Measurements from ENCODE around the gene CLASP1.
"Not testable (repeated sequence)": the region's sequence is repeated elsewhere in the genome, so short reads cannot be mapped to it uniquely, and the experiment has no call there.

The CLASP1 gene

GRCh38 chr2:121418494-121419058 lies 230.7 kb downstream of the CLASP1 start:
- DNase-seq (ENCODE audit: low read depth): no peak

DNA sequence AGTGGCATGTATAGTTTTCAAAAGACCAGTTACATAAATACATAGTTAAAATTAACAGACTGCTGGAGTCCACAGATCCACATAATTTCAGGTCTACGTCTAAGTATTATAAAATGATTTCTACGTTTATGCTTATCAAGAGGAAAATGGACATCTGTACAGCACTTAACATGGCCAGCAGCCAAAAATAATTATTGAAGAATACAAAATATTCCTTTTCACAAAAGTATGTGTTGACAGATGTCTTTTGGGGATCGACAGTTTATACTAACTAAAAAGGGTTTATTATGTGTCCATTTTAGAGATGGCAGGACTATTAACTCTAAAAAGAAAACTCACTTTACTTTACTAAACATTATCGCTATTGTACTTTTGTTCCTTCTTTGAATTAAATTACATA lies 231.4 kb downstream of the CLASP1 start:
- DNase-seq (ENCODE audit: low read depth): no peak

GRCh38 chr2:121415727-121416126 lies 233.5 kb downstream of the CLASP1 start:
- DNase-seq (ENCODE audit: low read depth): no peak

GRCh38 chr2:121412349-121412748 lies 236.9 kb downstream of the CLASP1 start:
- DNase-seq (ENCODE audit: low read depth): no peak

DNA sequence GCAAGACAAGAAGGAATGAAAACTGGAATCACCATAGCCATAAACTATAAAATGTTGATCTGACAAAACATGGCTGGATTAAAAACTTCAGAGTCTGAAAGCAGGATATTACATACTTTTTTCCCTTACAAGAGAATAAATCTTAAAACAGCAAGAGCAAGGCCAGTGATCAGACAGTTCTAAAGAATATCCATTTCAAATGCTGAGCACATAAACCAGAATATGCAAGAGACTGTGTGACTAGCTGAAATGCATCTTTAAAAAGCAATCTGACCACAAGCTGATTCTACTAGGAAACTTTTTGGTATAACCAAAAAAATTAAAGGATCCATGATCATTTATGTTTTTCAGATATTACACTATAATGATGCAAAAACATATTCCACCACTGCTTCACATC lies 239.3 kb downstream of the CLASP1 start:
- no peak for DNase-seq (ENCODE audit: low read depth)

GRCh38 chr2:121409388-121409787 lies 239.9 kb downstream of the CLASP1 start:
- DNase-seq (ENCODE audit: low read depth): no peak

- DNase-seq (ENCODE audit: low read depth): peak; percentile 50
Measured at GRCh38 chr2:121408641-121409040, 240.6 kb downstream of the CLASP1 start.

GRCh38 chr2:121405233-121405632 lies 244.0 kb downstream of the CLASP1 start:
- DNase-seq (ENCODE audit: low read depth): no peak

DNA sequence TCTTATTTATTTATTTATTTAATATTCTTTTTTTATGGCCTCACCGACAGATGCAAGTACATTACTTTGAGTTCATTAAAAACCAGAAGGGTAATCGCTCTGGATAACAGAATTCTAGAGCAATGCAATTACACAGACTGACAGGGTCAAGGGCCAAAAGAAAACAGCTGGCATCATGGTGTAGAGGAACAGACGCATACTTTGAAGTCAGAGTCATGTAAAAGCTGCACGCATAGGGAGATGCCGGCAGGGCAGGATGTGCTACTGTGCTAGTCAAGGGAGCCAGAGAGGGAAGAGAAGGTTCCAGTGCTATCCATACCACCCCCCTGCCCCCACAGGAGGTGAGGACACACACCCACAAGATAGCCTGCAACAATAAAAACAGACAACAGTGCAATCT lies 249.1 kb downstream of the CLASP1 start:
- DNase-seq (ENCODE audit: low read depth): peak; percentile 69

DNA sequence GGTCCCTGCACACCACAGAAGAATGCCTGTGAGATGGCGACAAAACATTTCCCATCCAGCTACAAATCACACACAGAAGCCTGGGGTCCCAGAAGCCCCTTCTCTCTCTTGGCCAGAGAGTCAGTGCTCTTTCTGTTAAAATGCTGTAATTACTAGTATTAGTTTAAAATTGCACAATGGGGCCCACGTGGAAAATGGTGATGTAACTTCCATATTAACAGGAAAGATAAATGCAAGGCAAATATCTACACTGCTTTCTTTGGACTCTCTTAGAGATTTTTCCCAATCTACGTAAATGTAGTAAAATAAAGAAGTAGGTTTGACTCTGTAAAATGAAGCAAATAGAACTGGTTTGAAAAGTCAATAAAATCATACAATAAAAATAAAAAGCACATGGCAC lies 250.4 kb downstream of the CLASP1 start:
- no peak for DNase-seq (ENCODE audit: low read depth)

- peak; percentile 48 for DNase-seq (ENCODE audit: low read depth)
Measured at GRCh38 chr2:121390082-121390692, 259.1 kb downstream of the CLASP1 start.

GRCh38 chr2:121388371-121388770 lies 260.9 kb downstream of the CLASP1 start:
- peak; percentile 17 for DNase-seq (ENCODE audit: low read depth)

DNA sequence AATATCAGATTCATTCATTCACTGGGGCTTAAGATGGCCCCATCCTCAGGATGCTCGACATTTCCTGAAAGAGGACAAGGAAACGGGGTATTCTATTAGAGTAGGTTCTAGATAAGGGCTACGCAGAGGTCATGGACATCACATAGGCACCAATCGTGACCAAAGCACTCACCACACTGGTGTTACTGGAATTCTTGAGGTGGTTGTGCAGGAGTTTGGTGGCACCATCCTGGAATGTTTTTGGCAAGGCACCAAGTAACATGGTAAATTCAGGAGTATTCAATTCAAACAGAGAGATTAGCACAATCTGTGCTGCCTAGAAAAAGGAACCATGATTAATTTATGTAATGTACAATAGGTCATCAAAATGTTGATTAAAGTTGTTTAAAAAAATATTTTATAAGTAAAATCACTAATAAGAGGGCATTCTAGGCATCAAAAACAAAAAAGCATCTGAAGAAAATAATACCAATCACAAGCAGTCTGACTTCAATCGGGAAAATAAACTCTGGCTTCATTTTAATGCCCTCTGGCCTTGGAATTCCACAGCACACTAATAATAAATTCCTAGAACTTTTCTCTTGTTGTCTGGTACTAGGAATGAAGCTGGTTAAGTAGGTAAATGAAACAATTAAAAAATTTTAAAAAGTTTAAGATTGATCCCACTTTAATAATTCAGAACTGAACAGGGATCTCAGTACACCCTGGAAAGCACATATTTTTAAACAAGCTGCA lies 261.5 kb downstream of the CLASP1 start:
- peak; percentile 43 for DNase-seq (ENCODE audit: low read depth)

DNA sequence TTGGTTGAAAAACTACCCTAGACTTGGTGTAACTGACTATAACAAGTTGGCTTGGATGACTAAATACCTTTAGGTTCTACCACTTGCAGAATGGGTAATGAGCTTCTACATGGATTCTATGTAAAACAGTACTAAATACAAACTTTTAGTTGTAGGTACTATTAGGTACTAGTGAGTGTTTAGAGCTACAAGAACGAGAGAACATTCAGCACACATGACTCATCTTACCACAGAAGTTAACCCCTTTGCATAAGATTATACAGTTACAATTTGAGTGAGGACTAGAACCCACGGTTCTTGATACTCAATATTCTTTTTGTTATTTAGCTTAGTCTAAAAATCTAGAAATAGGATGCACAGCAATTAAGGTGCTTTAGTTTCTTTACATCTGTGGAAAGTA lies 262.6 kb downstream of the CLASP1 start:
- peak; percentile 75 for DNase-seq (ENCODE audit: low read depth)

DNA sequence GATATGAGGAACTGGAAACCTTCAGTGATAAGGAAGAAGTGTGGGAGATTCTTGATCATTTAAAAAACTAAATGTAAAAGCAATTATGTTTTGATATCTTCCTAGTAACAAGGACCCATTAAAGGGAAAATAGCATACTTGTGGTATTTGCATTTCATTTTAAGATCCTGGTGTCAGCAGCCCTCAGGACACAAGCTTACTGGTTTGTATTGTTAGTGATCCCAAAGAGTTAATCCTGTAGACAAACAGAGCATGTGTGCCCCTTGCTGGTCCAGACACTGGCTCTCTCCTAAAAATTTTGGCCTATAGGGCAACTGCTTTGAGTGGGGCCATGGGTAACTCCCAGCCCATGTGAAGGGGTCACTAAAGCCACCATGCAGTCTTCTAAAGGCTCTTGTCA lies 263.2 kb downstream of the CLASP1 start:
- DNase-seq (ENCODE audit: low read depth): no peak

DNA sequence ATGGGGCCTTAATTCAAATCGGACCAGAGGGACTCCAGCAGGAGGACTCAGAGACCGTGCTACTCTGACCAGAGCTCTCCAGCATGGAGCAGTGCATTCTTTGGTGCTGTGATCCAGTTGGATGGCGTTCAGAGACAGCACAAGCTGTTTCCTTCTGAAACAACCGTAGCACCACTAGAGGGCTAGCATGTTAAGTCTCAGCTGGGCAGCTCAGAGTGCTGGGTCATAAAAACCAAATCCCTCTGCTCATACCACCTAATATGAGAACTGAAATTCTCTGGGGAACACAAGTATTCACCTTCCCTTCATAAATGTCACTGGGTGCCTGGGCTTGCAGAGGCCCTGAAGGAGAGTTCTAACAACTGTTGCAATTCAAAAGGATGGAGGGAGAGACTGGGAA lies 266.5 kb downstream of the CLASP1 start:
- no peak for DNase-seq (ENCODE audit: low read depth)

DNA sequence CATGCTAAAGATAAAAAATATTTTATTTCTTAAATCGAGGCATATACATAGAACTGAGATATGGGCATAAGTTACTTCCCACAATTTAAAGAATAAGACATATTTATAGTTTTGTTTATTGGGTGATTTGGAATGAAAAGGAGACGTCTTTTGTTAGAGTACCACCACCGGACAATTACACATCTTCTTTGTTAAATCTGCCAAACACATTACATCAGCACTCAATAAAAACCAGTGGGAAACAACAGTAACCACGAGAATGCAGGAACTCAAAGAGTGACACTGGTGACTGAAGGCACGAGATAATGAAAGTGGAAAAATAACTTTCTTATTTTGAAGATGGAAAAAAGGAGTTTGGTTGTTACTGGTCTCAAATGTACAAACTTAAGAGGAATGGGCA lies 271.6 kb downstream of the CLASP1 start:
- no peak for DNase-seq (ENCODE audit: low read depth)

DNA sequence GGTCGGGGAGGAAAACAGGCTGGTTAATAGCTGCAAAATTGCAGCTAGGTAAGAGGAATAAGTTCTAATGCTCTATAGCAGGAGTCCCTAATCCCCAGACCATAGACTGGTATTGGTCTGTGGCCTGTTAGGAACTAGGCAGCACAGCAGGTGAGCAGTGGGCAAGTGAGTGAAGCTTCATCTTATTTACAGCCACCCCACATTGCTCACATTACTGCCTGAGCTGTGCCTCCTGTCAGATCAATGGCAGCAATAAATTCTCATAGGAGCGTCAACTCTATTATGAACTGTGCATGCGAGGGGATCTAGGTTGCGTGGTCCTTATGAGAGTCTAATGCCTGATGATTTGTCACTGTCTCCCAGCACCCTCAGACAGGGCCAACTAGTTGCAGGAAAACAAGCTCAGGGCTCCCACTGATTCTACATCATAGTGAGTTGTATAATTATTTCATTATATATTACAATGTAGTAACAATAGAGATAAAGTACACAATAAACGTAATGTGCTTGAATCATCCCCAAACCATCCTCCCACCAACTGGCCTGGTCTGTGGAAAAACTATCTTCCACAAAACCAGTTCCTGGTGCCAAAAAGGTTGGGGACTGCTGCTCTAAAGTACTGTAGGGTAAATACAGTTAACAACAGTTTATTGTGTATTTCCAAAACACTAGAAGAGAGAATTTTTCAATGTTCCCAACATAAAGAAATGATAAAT lies 272.6 kb downstream of the CLASP1 start:
- DNase-seq (ENCODE audit: low read depth): no peak

DNA sequence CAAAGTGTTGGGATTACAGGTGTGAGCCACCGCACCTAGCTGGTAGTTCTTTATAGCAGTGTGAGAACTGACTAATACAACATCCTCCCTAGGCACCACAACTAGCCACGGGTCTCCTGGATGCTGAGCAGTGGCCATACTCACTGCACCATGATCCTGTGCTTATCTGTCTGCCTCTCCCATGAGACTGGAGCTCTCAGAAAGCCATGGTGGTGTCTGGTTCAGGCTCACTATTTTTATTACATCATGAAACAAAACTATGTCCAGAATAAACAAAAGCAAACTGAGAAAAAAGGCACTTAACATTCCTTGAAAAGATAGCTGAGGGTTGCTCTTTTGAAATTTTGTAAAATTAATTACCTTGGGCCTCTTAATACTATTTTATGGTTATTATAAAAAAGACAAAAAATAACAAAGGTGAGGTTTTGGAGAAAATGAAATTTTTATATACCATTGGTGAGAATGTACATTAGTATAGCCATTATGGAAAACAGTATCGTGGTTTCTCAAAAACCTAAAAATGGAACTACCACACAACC lies 273.6 kb downstream of the CLASP1 start:
- DNase-seq (ENCODE audit: low read depth): no peak

DNA sequence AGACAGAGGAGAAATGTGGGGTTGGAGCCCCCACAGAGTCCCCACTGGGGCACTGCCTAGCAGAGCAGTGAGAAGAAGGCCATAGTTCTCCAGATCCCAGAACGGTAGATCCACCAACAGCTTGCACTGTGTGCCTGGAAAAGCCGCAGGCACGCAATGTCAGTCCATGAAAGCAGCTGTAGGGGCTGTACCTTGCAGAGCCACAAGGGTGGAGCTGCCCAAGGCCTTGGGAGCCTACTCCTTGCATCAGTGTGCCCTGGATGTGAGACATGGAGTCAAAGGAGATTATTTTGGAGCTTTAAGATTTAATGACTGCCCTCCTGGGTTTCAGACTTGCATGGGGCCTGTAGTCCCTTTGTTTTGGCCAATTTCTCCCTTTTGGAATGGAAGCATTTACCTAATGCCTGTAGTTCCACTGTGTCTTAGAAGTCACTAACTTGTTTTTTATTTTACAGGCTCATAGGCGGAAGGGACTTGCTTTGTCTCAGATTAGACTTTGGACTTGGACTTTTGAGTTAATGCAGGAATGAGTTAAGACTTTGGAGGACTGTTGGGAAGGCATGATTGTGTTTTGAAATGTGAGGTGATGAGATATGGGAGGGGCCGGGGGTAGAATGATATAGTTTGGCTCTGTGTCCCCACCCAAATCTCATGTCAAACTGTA lies 274.7 kb downstream of the CLASP1 start:
- DNase-seq (ENCODE audit: low read depth): not testable (repeated sequence)

DNA sequence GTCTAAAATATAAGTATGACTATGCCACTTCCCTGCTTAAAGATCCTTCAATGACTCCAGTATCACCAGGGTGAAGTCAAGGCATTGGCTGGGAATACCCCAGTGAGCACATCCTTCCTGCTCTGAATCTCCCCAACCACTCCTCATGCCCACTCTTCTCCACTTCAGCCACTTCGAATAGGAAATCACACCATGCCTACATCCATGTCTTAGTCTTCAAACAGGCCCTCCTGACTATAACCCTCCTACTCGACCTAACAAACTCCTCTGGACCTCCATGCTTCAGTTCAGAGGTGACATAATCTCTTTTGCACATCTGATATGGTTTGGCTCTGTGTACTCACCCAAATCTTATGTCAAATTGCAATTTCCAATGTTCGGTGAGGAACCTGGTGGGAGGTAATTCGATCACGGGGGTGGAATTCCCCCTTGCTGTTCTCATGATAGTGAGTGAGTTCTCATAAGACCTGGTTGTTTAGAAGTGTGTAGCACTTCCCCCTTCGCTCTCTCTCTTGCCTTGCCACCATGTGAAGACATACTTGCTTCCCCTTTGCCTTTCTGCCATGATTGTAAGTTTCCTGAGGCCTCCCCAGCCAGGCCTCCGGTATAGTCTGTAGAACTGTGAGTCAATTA lies 276.4 kb downstream of the CLASP1 start:
- DNase-seq (ENCODE audit: low read depth): no peak

GRCh38 chr2:121372082-121372481 lies 277.2 kb downstream of the CLASP1 start:
- DNase-seq (ENCODE audit: low read depth): no peak
